GM10847 (cell line): ENCODE results near the gene KRI1.

Source experiments
- POLR2A ChIP-seq: IDR thresholded peaks from 2 replicates; pipeline ENCODE4 v1.6.1; 2011; ENCODE audit not compliant: insufficient read length; ENCODE audit errors: extremely low read depth

KRI1 gene

GRCh38 chr19:10586396-10586795 is 20.6 kb upstream of the KRI1 start:
- no peak for TF ChIP-seq POLR2A

DNA sequence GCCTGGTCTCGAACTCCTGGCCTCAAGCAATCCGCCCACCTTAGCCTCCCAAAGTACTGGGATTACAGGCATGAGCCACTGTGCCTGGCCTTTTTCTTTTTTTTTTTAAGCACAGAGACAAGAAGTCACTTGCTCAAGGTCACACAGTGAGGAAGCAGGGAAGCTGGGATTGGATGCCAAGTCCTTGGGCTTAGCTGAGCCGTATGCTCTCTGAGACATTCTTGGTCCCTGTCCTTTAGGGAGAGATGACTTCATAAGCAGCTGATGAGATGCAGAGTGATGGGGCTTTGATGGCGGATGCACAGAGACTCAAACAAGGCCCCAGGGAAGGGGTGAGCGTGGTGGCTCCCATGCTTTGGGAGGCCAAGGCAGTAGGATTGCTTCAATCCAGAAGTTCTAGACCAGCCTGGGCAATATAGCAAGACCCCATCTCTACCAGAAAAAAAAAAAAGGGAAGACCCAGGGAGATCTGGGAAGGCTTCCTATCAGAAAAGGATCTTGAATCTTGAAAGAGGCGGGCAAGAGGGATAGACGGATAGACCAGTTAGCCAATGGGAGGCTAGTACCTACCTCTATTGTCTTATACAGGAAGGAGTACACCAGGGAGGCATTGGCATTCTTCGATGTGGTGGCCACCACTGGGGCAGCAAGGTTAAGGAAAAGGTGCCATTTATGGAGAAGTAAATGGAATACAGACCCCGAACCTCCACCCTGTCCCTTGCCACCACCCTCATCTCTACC is 17.4 kb upstream of the KRI1 start:
- TF ChIP-seq POLR2A, result no peak

DNA sequence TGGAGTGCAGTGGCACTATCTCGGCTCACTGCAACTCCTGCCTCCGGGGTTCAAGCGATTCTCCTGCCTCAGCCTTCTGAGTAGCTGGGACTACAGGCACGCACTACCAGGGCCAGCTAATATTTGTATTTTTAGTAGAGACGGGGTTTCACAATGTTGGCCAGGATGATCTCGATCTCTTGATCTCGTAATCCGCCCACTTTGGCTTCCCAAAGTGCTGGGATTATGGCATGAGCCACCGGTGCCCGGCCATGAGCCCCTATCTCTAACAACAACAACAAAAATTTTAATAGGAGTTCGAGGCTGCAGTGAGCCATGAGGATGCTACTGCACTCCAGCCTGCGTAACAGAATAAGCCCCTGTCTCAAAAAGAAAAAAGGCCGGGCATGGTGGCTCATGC is 16.3 kb upstream of the KRI1 start:
- no peak for TF ChIP-seq POLR2A

DNA sequence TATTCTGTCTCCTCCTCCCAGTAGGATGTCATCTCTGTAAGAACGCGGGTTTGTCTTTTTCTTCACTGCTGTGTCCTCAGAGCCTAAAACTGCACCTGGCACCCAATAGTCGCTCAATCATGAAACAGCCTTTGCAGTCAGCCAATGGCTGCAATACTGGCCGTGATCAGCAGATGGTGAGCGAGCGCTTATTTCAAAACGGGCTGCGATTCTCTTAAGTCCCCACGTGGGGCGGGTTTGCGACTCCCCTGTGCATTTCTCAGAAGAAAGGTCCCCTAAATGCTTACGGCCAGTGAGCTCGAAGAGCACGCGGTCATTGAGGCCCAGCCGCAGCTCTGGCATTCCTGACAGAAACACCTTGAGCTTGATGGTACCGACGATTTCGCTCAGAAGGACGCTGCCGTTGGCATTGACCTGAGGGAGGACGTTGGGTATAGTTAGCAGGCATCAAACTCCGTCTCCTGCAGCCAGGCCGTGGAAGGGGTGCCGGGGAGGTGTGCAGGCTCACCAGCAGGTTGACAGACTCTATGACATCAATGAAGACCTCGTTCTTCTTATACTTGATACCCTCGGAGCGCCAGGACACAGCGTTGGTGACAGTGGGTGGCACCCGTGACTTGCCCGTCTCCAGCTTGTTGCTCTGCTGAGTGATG is 15.3 kb upstream of the KRI1 start:
- TF ChIP-seq POLR2A, result no peak

GRCh38 chr19:10577951-10578350 is 12.1 kb upstream of the KRI1 start:
- TF ChIP-seq POLR2A, result no peak

DNA sequence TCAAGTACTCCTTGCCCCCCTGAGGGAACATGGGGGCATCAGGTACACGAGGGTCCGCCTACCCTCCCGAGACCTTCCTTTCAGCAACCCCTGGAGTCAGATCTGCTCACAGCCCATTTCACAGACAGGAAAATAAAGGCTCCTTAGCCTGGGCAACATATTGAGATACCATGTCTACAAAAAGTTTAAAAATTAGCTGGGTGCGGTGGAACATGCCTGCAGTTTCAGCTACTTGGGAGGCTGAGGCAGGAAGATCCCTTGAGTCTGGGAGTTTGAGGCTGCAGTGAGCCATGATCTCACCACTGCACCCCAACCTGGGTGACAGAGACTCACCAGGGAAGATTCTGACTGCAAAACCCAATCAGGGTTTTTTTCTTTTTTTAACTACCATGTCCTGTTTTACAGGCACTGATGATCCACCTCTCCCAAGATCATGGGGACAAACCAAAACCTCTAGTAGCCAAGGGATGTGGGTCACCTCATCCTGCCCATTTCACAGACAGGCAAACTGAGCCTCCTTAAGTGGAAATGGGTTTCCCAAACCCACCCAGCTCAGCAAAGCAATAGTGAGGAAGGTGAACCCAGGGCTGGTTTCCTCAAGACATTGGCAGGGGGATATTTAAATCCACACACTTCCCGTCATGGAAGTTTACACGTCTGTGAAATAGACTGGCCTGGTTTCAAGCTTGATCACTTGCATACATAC is 9.4 kb upstream of the KRI1 start:
- TF ChIP-seq POLR2A, result no peak

DNA sequence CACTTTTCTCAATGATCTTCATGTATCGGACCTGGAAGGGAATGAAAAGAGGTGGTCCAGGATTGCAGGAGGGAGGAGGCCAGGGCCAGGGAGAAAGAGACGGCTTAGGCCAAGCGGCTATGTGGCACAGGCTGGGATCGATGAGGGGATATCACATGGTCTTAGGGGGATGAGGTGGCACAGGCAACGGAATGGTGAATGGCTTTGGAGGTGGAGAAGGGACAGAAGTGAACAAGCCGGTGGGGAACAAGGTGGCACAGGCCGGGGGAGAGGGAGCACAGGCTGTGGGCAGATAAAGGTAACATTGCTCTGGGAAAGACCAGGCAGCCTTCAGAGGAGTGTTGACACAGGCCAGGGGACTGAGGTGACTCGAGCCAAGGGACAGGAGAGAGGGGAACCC is 8.7 kb upstream of the KRI1 start:
- no peak for TF ChIP-seq POLR2A

DNA sequence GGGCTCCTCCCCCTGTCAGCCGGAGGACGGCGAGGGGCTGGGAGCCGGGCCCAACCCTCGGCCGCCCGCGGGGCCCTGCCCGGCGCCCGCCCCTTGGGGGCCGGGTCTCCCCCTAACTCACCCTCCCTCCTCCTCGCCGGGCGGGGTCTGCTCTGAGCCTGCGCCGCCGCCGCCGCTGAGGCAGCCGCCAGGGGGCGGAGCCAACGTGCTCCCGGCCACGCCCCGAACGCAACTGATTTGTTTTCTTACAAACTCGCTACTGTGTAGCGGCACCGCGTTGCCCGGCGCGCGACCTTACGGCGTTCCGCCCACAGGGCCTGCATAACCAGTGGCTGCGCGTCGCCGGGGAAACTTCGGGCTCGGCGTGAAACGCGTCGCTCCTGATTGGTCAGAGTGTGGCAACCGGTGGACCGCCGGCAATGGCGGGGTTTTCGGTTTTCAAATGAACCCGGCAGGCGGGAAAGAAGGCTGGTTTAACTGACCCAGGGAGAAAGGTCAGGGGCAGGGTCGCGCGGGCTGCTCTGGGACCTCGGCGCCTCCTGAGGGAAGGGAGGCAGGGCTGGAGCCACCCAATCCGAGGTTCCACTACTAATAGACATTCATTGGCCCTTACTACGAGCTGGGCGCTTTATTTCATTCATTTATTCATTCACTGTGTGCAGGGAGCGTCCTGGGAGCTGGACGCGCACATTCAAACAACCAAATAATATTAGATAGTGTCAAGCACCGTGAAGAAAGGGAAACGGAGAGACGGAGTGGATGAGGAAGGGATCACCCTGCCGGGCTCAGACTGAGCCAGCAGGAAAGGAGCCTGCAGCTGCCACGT is 3.2 kb upstream of the KRI1 start, which contains the start of gene CDKN2D:
TSS of gene CDKN2D (minus strand) at position 154 of the 826 bp plus-strand sequence. CDS start 326 bp downstream, outside the sequence.
- peak; percentile 15 for TF ChIP-seq POLR2A

- TF ChIP-seq POLR2A, result no peak
Observed at GRCh38 chr19:10568062-10568825, 2.4 kb upstream of the KRI1 start.

GRCh38 chr19:10567656-10568055 is 1.8 kb upstream of the KRI1 start:
- TF ChIP-seq POLR2A, result no peak

DNA sequence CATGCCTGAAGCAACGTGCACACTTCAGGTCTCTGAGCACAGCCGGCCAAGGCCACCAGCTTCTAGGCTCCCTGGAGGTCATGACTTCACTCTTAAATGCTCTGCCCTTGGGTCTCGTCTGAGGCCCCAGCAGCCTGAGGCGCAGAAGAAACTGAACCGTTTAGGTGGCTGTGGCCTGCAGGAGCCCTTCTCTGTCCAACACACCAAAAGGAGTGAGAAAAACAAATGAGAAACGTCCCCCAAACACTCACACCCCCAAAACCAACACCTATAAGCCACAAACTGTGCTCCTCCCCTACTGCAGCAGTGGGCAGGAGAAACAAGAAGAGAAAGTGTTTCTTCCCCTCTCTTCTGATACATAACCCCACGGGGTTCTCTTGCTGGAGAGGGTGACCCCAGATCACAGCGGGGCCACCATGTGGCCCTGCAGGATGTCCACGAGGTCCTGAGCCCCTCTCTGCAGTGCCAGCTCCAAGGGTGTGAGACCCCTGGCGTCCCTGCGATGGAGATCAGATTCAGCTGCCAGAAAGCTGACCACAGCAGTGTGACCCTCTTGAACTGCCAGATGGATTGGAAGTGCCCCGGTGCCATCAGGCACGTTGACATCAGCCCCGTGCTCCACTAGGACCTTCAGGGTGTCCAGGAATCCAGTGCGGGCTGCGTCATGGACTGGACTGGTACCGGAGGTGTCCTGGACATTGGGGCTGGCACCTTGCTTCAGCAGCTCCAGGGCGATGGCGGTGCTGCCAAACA is 1.0 kb upstream of the KRI1 start:
- peak; percentile 15 for TF ChIP-seq POLR2A

GRCh38 chr19:10566408-10566657 is 523 bp upstream of the KRI1 start:
- no peak for TF ChIP-seq POLR2A

DNA sequence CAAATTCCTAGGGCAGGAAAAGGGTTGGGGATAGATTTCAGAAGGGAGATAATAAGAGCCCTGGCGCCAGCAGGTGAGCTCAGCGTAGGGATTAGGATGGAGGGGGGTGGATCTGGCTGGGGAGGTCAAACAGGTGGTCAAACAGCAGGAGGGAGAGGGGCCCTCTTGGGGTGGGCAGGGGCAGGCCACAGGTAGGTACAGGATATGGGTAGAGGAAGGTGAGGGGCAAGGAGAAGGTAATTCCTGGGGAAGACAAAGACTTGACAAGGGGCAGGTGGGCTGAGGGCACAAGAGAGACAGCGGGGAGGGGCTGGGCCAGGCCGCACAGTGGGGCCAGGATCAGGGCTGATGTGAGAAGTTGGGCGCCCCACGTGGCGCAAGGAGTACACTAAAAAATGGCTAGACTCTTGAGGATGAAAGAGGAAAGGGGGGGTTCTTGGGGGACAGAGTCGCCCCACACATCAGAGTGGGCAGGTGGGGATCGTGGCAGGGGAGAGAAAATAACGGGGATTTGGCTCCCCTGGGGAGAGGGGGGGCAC is 713 bp downstream of the KRI1 start:
- no peak for TF ChIP-seq POLR2A

DNA sequence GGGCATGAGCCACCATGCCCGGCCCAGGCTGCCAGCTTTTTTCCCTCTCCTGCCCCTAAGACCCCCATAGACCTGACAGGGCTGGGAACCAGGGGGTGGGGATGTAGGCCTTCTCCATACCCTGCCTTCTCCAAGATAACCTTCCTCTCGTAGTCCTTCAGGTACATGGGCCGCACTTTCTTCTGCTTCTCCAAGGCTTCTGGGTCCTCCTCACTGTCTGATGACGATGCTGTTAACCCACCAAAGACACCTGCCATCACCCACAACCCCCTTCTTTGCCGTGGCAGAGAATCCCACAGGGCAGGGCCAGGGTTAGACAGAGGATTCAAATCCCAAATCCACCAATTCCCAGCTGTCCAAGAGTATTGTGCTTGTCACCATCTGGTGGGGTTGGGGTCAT is 3.2 kb downstream of the KRI1 start:
- TF ChIP-seq POLR2A, result no peak
